Measurements from ENCODE around the gene KIFC1. TPM values are rescaled to one million over a fixed set of nuclear protein-coding genes. Genes with fewer than 3 reads are reported as not detected.

KIFC1 gene
- total RNA-seq, 1 donor from 2014 or later, result 14.8 TPM

DNA sequence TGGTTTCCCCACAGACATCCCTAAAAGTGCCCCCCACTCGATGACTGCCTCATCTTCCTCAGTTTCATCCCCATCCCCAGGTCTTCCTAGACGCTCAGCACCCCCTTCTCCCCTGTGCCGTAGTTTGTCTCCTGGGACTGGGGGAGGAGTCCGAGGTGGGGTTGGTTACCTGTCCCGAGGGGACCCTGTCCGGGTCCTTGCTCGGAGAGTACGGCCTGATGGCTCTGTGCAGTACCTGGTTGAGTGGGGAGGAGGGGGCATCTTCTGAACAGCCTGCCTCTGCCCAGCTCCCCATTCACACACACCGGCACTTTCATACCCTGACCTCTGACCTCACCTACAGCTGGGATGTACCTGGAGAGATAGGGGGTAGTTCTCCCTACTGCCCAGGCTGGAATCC is 24.2 kb downstream of the KIFC1 start:
- DNase-seq, result no peak
- peak overlapping the region; percentile 97 for H3K4me3 Mint-ChIP-seq (ENCODE audit: unreplicated experiment)
- H3K9me3 Mint-ChIP-seq (ENCODE audit: unreplicated experiment), result peaks cover 14% of the 10 kb centered on the region
- peak overlapping the region; percentile 60 for H3K27ac Mint-ChIP-seq (ENCODE audit: unreplicated experiment)
- TF ChIP-seq, protein P1, sequence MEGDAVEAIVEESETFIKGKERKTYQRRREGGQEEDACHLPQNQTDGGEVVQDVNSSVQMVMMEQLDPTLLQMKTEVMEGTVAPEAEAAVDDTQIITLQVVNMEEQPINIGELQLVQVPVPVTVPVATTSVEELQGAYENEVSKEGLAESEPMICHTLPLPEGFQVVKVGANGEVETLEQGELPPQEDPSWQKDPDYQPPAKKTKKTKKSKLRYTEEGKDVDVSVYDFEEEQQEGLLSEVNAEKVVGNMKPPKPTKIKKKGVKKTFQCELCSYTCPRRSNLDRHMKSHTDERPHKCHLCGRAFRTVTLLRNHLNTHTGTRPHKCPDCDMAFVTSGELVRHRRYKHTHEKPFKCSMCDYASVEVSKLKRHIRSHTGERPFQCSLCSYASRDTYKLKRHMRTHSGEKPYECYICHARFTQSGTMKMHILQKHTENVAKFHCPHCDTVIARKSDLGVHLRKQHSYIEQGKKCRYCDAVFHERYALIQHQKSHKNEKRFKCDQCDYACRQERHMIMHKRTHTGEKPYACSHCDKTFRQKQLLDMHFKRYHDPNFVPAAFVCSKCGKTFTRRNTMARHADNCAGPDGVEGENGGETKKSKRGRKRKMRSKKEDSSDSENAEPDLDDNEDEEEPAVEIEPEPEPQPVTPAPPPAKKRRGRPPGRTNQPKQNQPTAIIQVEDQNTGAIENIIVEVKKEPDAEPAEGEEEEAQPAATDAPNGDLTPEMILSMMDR (IDR thresholded peaks at IDR 0.05; ENCODE audit: partially characterized antibody, unreplicated experiment), result no peak
- peaks cover 39% of the 10 kb centered on the region for H3K4me1 Mint-ChIP-seq (ENCODE audit: low read depth, unreplicated experiment)
- H3K36me3 Mint-ChIP-seq (ENCODE audit: unreplicated experiment), result no peaks in the 10 kb centered on the region
- peaks cover 24% of the 10 kb centered on the region for H3K27me3 Mint-ChIP-seq (ENCODE audit: unreplicated experiment)

DNA sequence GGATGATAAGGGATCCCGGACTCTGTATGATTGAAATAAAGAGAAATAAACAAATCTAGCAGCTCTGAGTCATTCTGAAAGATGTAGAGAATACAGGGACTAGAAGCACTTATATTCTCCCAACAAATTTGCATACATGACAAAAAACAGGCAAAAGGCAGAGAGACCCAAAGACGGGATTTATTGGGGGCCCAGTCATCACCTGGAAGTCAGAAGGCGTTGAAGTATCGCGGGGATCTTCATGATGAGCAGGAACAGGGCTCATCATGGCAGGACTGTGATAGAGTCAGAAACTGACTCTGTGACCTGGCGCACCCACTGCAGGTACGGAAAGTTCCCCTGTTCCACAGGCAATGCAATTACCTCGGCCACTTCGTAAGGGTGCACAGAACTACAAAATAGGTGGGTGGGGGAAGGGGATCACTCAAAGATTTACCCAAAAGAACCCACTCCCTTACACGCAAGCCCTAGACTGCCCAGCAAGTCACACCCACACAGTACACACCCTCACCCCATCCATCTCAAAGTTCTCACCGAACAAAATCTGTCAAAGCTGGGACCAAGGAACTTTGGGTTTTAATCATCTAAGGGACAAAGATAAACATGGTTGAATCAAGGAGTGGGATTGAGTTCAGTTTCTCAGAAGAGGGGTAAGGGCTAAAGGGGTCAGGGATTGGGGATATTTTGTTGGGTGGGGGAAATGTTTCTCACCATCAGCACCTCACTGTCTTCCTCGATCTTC is 24.9 kb downstream of the KIFC1 start:
- H3K27ac Mint-ChIP-seq (ENCODE audit: unreplicated experiment), result peak overlapping the region; percentile 98
- TF ChIP-seq, protein P1 (IDR thresholded peaks at IDR 0.05; ENCODE audit: partially characterized antibody, unreplicated experiment), result no peak
- H3K36me3 Mint-ChIP-seq (ENCODE audit: unreplicated experiment), result no peaks in the 10 kb centered on the region
- peaks cover 41% of the 10 kb centered on the region for H3K4me1 Mint-ChIP-seq (ENCODE audit: low read depth, unreplicated experiment)
- H3K4me3 Mint-ChIP-seq (ENCODE audit: unreplicated experiment), result peak overlapping the region; percentile 97
- no peak for DNase-seq
- peaks cover 20% of the 10 kb centered on the region for H3K9me3 Mint-ChIP-seq (ENCODE audit: unreplicated experiment)
- H3K27me3 Mint-ChIP-seq (ENCODE audit: unreplicated experiment), result peaks cover 27% of the 10 kb centered on the region

DNA sequence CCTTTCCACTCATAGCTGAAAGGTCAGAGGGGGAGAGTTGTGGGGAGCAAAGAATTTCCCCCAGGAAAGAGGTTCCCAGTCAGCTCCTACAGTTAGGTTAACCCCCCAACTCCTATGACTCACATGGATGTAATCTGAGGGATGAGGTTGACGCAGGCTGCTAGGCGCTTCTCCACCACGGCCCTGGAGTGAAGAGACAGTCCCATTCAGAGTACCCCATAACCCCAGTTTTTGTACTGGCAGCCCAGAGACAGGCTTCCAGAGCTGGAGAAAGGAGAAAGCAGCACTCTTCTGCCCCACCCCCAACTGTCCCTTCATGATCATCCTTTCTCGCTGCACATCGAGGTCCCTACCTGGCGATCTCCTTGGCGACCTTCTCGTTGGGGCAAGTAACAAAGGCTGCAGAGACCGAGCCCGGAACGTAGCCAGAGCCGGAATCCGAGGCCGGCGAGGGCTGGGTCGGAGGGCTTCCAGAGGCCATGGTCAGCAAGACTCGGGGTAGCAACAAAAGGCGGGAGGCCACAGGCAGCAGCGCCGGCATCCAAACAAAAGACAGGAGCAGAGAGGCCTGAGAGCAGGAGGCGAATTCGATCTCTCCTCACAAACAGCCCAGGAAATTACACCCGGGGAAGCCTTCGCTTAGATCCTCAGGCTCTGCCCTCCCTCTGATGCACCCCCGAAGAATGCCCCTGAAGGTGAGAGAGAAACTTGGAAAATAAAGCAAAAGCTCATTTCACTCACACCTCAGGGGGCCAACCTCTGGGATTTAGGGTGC is 25.7 kb downstream of the KIFC1 start:
- Mint-ChIP-seq H3K4me3 (ENCODE audit: unreplicated experiment) (peak overlapping the region; percentile 97), H3K27ac (ENCODE audit: unreplicated experiment) (peak overlapping the region; percentile 98), H3K4me1 (ENCODE audit: low read depth, unreplicated experiment) (peaks cover 46% of the 10 kb centered on the region), H3K27me3 (ENCODE audit: unreplicated experiment) (peaks cover 27% of the 10 kb centered on the region), H3K9me3 (ENCODE audit: unreplicated experiment) (peaks cover 22% of the 10 kb centered on the region), H3K36me3 (ENCODE audit: unreplicated experiment) (no peaks in the 10 kb centered on the region)
- TF ChIP-seq, protein P1 (IDR thresholded peaks at IDR 0.05; ENCODE audit: partially characterized antibody, unreplicated experiment), result no peak
- no peak for DNase-seq

DNA sequence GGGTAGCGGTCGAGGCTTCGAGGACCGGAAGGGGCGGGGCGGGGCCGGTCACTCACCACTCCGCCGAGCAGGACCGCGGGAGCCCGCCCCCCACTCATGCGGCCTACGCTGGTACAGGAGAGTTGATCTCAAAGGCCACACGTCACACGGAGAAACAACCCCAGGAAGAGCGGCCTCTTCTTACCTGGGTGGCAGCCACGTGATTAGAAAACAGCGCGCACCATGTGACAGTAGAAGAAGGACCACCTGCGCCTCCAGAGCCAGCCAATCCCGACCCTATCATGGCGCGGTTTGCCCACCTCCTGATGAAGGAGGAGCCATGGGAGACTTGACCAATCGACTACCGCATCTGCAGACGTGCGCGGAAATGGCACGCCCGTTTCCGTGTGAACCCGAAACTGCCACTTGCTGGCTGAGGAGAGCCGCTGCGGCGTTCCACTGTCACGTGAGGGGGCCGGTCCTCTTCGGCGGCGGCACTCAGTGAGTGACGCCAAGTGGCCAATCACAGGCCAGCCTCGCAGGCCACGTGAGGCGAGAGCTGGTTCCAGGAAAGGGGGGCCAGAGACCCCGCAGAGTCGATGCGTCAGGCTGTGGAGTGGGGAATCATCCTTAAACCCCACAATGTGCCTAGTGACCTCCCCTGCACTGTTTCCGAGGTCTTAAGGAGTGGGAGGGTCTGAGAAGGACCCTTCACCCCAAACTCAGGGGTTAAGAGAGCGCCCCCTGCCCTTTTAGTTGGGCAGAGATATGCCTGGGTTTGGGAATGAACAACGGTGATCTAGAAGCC is 26.5 kb downstream of the KIFC1 start, which contains the start of gene CUTA:
Gene CUTA (minus strand): TSS at position 205 of the 787 bp plus-strand sequence. CDS start 107 bp downstream, at position 98.
- Mint-ChIP-seq H3K36me3 (ENCODE audit: unreplicated experiment) (peaks cover 4% of the 10 kb centered on the region), H3K9me3 (ENCODE audit: unreplicated experiment) (peaks cover 22% of the 10 kb centered on the region), H3K4me1 (ENCODE audit: low read depth, unreplicated experiment) (peaks cover 47% of the 10 kb centered on the region), H3K27ac (ENCODE audit: unreplicated experiment) (peak within 1 kb of the TSS; percentile 98), H3K4me3 (ENCODE audit: unreplicated experiment) (peak within 1 kb of the TSS; percentile 97), H3K27me3 (ENCODE audit: unreplicated experiment) (peaks cover 27% of the 10 kb centered on the region)
- TF ChIP-seq, protein P1 (IDR thresholded peaks at IDR 0.05; ENCODE audit: partially characterized antibody, unreplicated experiment), result peak; percentile 52
- DNase-seq, result peak; percentile 97
